Stimulated activated naive B cell treated with anti-CD40 and anti-IgM and Interleukin-4, amounts not matched to agents 10 μg/mL and 1 μg/mL and 100 μg/mL, for 72 hours (primary cell): ENCODE data around the gene S1PR2.

Experiments
- ATAC-seq, 2 donors: fragments of 150-1000 bp; cut with Tn5 transposase; replicated peaks; 2 replicates each; pipeline ENCODE4 v1.10.0; 2021; ENCODE audit warnings: moderate library complexity in 1 of 2
- DNase-seq: peaks from one replicate; pipeline ENCODE4 v3.0.0; 2021
- H3K27ac Mint-ChIP-seq: one replicate; pipeline ENCODE4 v1.8.0; 2022; ENCODE audit warnings: mild to moderate bottlenecking, mixed read lengths
- H3K27me3 Mint-ChIP-seq, 2 donors: one replicate each; pipeline ENCODE4 v1.8.0; 2022; ENCODE audit warnings: mixed read lengths in 2 of 2
- H3K36me3 Mint-ChIP-seq, 2 donors: one replicate each; pipeline ENCODE4 v1.8.0; 2022; ENCODE audit warnings: mixed read lengths in 2 of 2, mild to moderate bottlenecking in 1 of 2
- H3K4me1 Mint-ChIP-seq, 2 donors: one replicate each; pipeline ENCODE4 v1.8.0; 2022; ENCODE audit warnings: mixed read lengths in 2 of 2, mild to moderate bottlenecking in 1 of 2
- H3K4me3 Mint-ChIP-seq, 2 donors: one replicate each; pipeline ENCODE4 v1.8.0; 2022; ENCODE audit warnings: mild to moderate bottlenecking in 2 of 2, mixed read lengths in 2 of 2, moderate library complexity in 1 of 2
- H3K9me3 Mint-ChIP-seq, 2 donors: one replicate each; pipeline ENCODE4 v1.8.0; 2022; ENCODE audit warnings: mixed read lengths in 2 of 2, mild to moderate bottlenecking in 1 of 2

S1PR2 gene

DNA sequence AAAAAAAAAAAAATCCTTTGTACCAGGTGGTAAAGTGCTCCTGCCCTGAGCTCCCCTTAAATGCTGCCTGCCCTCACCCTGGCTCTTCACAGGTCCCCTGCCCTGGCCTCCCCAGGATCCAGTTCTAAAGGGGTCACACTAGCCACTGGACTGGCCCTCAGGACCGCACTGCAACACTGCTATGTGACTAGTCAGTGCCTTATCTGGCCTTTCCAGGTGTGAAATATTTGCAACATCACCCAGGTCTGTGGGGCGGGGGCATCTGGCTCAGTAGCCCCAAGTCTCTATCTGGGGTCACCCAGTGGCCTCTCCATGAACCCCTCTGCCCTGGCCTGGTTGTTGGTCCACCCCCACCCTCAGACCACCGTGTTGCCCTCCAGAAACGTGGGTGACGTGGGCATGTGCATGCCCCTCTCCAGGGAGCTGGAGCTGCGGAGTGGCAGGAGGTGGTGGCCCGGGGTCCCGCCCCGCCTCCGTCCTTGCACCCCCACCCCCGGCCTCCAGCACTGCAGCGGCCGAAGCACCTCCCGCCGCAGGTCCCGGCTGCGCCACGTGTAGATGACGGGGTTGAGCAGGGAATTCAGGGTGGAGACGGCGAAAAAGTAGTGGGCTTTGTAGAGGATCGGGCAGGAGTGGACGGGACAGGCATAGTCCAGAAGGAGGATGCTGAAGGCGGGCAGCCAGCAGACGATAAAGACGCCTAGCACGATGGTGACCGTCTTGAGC lies 7.5 kb downstream of the S1PR2 start:
- H3K4me3 Mint-ChIP-seq = no peak overlapping the region
- H3K27ac Mint-ChIP-seq = no peak overlapping the region
- no peaks in the 10 kb centered on the region for H3K9me3 Mint-ChIP-seq
- peaks cover 12 to 27% of the 10 kb centered on the region in 2 donors for H3K4me1 Mint-ChIP-seq
- H3K36me3 Mint-ChIP-seq = peaks cover 14 to 15% of the 10 kb centered on the region in 2 donors
- DNase-seq = no peak
- no peaks in the 10 kb centered on the region for H3K27me3 Mint-ChIP-seq
- ATAC-seq = no peak

GRCh38 chr19:10222201-10222890 lies 8.8 kb downstream of the S1PR2 start:
- peaks cover 7 to 20% of the 10 kb centered on the region in 2 donors for H3K4me1 Mint-ChIP-seq
- H3K27ac Mint-ChIP-seq = no peak overlapping the region
- peaks cover 14 to 15% of the 10 kb centered on the region in 2 donors for H3K36me3 Mint-ChIP-seq
- DNase-seq (no peak), ATAC-seq (no peak)
- H3K9me3 Mint-ChIP-seq = no peaks in the 10 kb centered on the region
- H3K4me3 Mint-ChIP-seq = no peak overlapping the region
- no peaks in the 10 kb centered on the region for H3K27me3 Mint-ChIP-seq

GRCh38 chr19:10220695-10221094 lies 10.4 kb downstream of the S1PR2 start:
- no peak for DNase-seq
- H3K9me3 Mint-ChIP-seq = no peaks in the 10 kb centered on the region
- H3K27me3 Mint-ChIP-seq = no peaks in the 10 kb centered on the region
- peaks cover 14 to 18% of the 10 kb centered on the region in 2 donors for H3K36me3 Mint-ChIP-seq
- no peak overlapping the region for H3K27ac Mint-ChIP-seq
- no peak for ATAC-seq
- H3K4me1 Mint-ChIP-seq = peaks cover 7 to 20% of the 10 kb centered on the region in 2 donors
- H3K4me3 Mint-ChIP-seq = no peak overlapping the region

- Mint-ChIP-seq H3K36me3 (peaks cover 14 to 18% of the 10 kb centered on the region in 2 donors), H3K27me3 (no peaks in the 10 kb centered on the region), H3K9me3 (no peaks in the 10 kb centered on the region), H3K4me3 (no peak overlapping the region), H3K27ac (peak overlapping the region; percentile 20), H3K4me1 (peaks cover 7 to 20% of the 10 kb centered on the region in 2 donors)
- DNase-seq (no peak), ATAC-seq (peak; percentile 83 to 84)
These were observed 11.5 kb downstream of the S1PR2 start for GRCh38 chr19:10219678-10220077.

- ATAC-seq = no peak
These were observed 14.0 kb downstream of the S1PR2 start for GRCh38 chr19:10217085-10217484.

GRCh38 chr19:10214784-10215183 lies 16.3 kb downstream of the S1PR2 start:
- ATAC-seq (no peak), DNase-seq (no peak)
- Mint-ChIP-seq H3K36me3 (peaks cover 0 to 3% of the 10 kb centered on the region in 2 donors), H3K4me1 (peaks cover 4 to 5% of the 10 kb centered on the region in 2 donors), H3K9me3 (no peaks in the 10 kb centered on the region), H3K27me3 (peaks cover 4 to 15% of the 10 kb centered on the region in 2 donors), H3K4me3 (no peak overlapping the region), H3K27ac (no peak overlapping the region)

More at GRCh38 chr19:10217085-10217484, 14.0 kb downstream of the S1PR2 start:
- Mint-ChIP-seq H3K36me3 (peaks cover 0 to 5% of the 10 kb centered on the region in 2 donors), H3K27me3 (no peaks in the 10 kb centered on the region), H3K9me3 (no peaks in the 10 kb centered on the region), H3K27ac (no peak overlapping the region), H3K4me3 (no peak overlapping the region), H3K4me1 (peaks cover 7 to 15% of the 10 kb centered on the region in 2 donors)
- no peak for DNase-seq

DNA sequence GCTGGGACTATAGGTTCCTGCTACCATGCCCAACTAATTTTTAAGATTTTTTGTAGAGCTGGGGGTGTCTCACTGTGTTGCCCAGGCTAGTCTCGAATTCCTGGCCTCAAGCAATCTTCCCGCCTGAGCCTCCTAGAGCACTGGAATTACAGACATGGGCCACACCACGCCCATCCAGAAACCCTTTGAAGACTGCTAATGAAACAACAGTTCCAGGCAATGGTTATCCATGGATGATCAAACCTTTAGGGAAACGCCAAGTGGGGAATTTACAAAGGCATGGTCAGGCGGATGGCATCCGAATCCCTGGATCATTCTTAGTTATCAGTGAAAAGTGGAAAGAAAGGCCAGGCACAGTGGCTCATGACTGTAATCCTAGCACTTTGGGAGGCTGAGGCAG lies 19.4 kb downstream of the S1PR2 start:
- no peaks in the 10 kb centered on the region for H3K36me3 Mint-ChIP-seq
- H3K9me3 Mint-ChIP-seq = peaks cover 0 to 4% of the 10 kb centered on the region in 2 donors
- no peak overlapping the region for H3K27ac Mint-ChIP-seq
- DNase-seq (no peak), ATAC-seq (no peak)
- no peak overlapping the region for H3K4me3 Mint-ChIP-seq
- peaks cover 4 to 15% of the 10 kb centered on the region in 2 donors for H3K27me3 Mint-ChIP-seq
- H3K4me1 Mint-ChIP-seq = no peaks in the 10 kb centered on the region

DNA sequence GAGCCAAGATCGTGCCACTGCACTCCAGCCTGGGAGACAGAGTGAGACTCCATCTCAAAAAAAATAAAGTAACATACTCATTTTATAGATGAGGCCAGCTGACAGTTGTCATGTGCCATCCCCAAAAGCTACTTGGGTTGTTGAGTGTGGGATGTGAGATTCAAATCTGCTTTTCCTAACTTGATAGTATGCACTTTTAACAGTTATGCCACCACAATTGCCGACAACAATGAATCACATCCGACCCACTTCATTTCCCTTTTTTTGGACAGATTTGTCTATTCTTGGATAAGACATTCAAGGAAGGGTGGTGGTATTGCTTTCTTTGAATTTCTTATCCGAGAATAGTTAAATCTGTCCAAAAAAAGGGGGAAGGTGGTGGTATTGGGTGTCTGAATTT lies 20.1 kb downstream of the S1PR2 start:
- H3K27ac Mint-ChIP-seq = no peak overlapping the region
- no peaks in the 10 kb centered on the region for H3K36me3 Mint-ChIP-seq
- ATAC-seq = no peak
- H3K4me3 Mint-ChIP-seq = no peak overlapping the region
- peaks cover 0 to 4% of the 10 kb centered on the region in 2 donors for H3K9me3 Mint-ChIP-seq
- peaks cover 4 to 15% of the 10 kb centered on the region in 2 donors for H3K27me3 Mint-ChIP-seq
- DNase-seq = no peak
- H3K4me1 Mint-ChIP-seq = no peaks in the 10 kb centered on the region

- no peak overlapping the region for H3K27ac Mint-ChIP-seq
- no peak for ATAC-seq
These were observed 21.8 kb downstream of the S1PR2 start for GRCh38 chr19:10209315-10209714.

GRCh38 chr19:10207026-10207425 lies 24.1 kb downstream of the S1PR2 start:
- DNase-seq = no peak
- no peaks in the 10 kb centered on the region for H3K36me3 Mint-ChIP-seq
- peaks cover 0 to 4% of the 10 kb centered on the region in 2 donors for H3K9me3 Mint-ChIP-seq
- no peak overlapping the region for H3K4me3 Mint-ChIP-seq
- no peak overlapping the region for H3K27ac Mint-ChIP-seq
- peaks cover 4 to 15% of the 10 kb centered on the region in 2 donors for H3K27me3 Mint-ChIP-seq
- H3K4me1 Mint-ChIP-seq = peaks cover 0 to 3% of the 10 kb centered on the region in 2 donors
- ATAC-seq = no peak

More at GRCh38 chr19:10209315-10209714, 21.8 kb downstream of the S1PR2 start:
- H3K4me3 Mint-ChIP-seq = no peak overlapping the region
- H3K27me3 Mint-ChIP-seq = peaks cover 4 to 15% of the 10 kb centered on the region in 2 donors
- no peaks in the 10 kb centered on the region for H3K36me3 Mint-ChIP-seq
- peaks cover 0 to 3% of the 10 kb centered on the region in 2 donors for H3K4me1 Mint-ChIP-seq
- no peak for DNase-seq
- peaks cover 0 to 4% of the 10 kb centered on the region in 2 donors for H3K9me3 Mint-ChIP-seq

- no peak for DNase-seq
- peaks cover 0 to 3% of the 10 kb centered on the region in 2 donors for H3K4me1 Mint-ChIP-seq
- ATAC-seq = no peak
- no peak overlapping the region for H3K4me3 Mint-ChIP-seq
- H3K36me3 Mint-ChIP-seq = no peaks in the 10 kb centered on the region
- peaks cover 0 to 4% of the 10 kb centered on the region in 2 donors for H3K9me3 Mint-ChIP-seq
- no peak overlapping the region for H3K27ac Mint-ChIP-seq
- H3K27me3 Mint-ChIP-seq = peaks cover 3 to 12% of the 10 kb centered on the region in 2 donors
These were observed 24.8 kb downstream of the S1PR2 start for GRCh38 chr19:10206226-10206885.

DNA sequence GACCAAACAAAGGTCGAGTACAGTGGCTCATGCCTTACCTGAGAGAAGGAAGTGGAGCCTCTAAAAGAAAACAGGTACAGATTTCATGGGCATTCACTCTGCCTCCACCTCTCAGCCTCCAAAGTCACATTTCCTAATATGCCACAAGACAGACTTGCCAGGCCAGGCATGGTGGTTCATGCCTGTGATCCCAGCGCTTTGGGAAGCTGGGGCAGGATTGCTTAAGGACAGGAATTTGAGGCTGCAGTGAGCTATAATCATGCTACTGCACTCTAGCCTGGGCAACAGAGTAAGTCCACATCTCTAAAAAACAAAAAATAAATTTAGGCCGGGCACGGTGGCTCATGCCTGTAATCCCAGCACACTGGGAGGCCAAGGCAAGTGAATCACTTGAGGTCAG lies 25.5 kb downstream of the S1PR2 start:
- peaks cover 0 to 3% of the 10 kb centered on the region in 2 donors for H3K4me1 Mint-ChIP-seq
- no peaks in the 10 kb centered on the region for H3K36me3 Mint-ChIP-seq
- peaks cover 0 to 7% of the 10 kb centered on the region in 2 donors for H3K27me3 Mint-ChIP-seq
- H3K9me3 Mint-ChIP-seq = peaks cover 0 to 4% of the 10 kb centered on the region in 2 donors
- no peak for ATAC-seq
- no peak for DNase-seq
- H3K4me3 Mint-ChIP-seq = no peak overlapping the region
- no peak overlapping the region for H3K27ac Mint-ChIP-seq

DNA sequence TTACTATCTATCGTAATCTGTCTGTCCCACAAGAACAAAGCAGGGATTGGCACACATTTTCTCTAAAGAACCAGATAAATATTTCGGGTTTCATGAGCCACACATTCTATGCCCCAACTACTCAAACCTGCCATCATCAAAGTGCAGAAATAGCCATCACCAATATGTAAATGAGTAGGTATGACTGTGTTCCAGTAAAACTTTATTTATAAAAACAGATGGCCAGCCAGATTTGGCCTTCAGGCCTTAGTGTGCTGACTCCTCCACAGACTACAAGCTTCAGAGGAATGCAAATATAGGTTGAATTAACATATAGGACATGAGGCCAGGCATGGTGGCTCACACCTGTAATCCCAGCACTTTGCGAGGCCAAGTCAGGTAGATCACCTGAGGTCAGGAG lies 27.4 kb downstream of the S1PR2 start:
- peaks cover 0 to 4% of the 10 kb centered on the region in 2 donors for H3K9me3 Mint-ChIP-seq
- ATAC-seq = no peak
- H3K36me3 Mint-ChIP-seq = no peaks in the 10 kb centered on the region
- peaks cover 5% of the 10 kb centered on the region in 2 donors for H3K4me1 Mint-ChIP-seq
- H3K27ac Mint-ChIP-seq = no peak overlapping the region
- DNase-seq = no peak
- H3K4me3 Mint-ChIP-seq = no peak overlapping the region
- no peaks in the 10 kb centered on the region for H3K27me3 Mint-ChIP-seq

DNA sequence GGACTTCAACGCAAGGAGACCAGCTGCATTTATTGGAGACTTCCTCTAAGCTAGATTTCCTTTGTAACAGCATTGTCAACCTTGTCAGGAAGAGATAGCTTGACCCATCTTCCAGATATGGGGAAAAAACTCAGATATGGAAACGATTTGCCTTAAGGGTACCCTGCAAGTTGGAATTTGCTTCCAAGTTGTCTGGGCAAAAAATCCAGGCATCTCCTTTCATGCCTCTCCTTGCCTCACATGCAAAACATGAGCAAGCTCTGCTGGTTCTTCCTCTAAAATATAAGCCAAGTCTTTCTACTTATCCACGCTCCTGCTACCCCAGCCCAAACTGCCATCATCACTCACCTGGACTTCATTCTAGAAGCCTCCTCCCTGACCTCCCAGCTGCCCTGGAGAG lies 30.0 kb downstream of the S1PR2 start:
- H3K27me3 Mint-ChIP-seq = no peaks in the 10 kb centered on the region
- ATAC-seq = no peak
- peaks cover 12 to 14% of the 10 kb centered on the region in 2 donors for H3K4me1 Mint-ChIP-seq
- DNase-seq = no peak
- no peak overlapping the region for H3K4me3 Mint-ChIP-seq
- H3K9me3 Mint-ChIP-seq = no peaks in the 10 kb centered on the region
- H3K27ac Mint-ChIP-seq = no peak overlapping the region
- H3K36me3 Mint-ChIP-seq = no peaks in the 10 kb centered on the region
